Upper lobe of right lung (tissue), 1 donor: ENCODE results near the gene TAS1R2. TPM values are rescaled to one million over a fixed set of nuclear protein-coding genes. Genes with fewer than 3 reads are reported as not detected.

ENCODE experiments used
- ATAC-seq: fragments of 200-7000 bp; cut with Tn5 transposase; one replicate; pipeline ENCODE4 v1.9.1; 2020; ENCODE audit warnings: mild to moderate bottlenecking, moderate library complexity
- DNase-seq: peaks from one replicate; pipeline ENCODE4 v3.0.0-alpha.2; 2020
- H3K27ac ChIP-seq: fragments of 200-600 bp; one replicate; pipeline ENCODE4 v1.8.0; 2022
- H3K27me3 ChIP-seq: fragments of 200-600 bp; one replicate; pipeline ENCODE4 v1.8.0; 2022; ENCODE audit warnings: mild to moderate bottlenecking
- H3K36me3 ChIP-seq: fragments of 200-600 bp; one replicate; pipeline ENCODE4 v1.8.0; 2022
- H3K4me1 ChIP-seq: fragments of 200-600 bp; one replicate; pipeline ENCODE4 v1.8.0; 2022
- H3K4me3 ChIP-seq: fragments of 200-600 bp; one replicate; pipeline ENCODE4 v1.8.0; 2022; ENCODE audit warnings: mild to moderate bottlenecking
- H3K9me3 ChIP-seq: fragments of 200-600 bp; one replicate; pipeline ENCODE4 v1.8.0; 2022
- intact Hi-C: fragments of 100-400 bp; cut with DNase I; formaldehyde crosslinking; loops from one replicate; pipeline ENCODE4 v1.11.0; 2022
- total RNA-seq: library from RNA; stranded (reverse); fragmentation: NEBNext Ultra II Directional; extraction: Animal tissue kit (Norgen Biotek cat#: 25700); gene quantifications from one replicate; pipeline ENCODE4 v1.2.1, GENCODE V29; 2021
- TF ChIP-seq, protein P1 (sequence below): fragments of 200-600 bp; IDR thresholded peaks from one replicate; pipeline ENCODE4 v1.8.0; 2022; ENCODE audit warnings: antibody characterized with exemption
- donor health status: DM: no; HTN: yes; CAD: no; lungs with severe emphysema.

The TAS1R2 gene
- total RNA-seq, 1 donor from 2014 or later: not detected

- Histone ChIP-seq H3K27me3 (peaks cover 12% of the 10 kb centered on the region), H3K27ac (no peak overlapping the region), H3K4me3 (no peak overlapping the region), H3K36me3 (no peaks in the 10 kb centered on the region), H3K4me1 (no peaks in the 10 kb centered on the region), H3K9me3 (no peaks in the 10 kb centered on the region)
- ATAC-seq (no peak), DNase-seq (no peak)
- TF ChIP-seq, protein P1, sequence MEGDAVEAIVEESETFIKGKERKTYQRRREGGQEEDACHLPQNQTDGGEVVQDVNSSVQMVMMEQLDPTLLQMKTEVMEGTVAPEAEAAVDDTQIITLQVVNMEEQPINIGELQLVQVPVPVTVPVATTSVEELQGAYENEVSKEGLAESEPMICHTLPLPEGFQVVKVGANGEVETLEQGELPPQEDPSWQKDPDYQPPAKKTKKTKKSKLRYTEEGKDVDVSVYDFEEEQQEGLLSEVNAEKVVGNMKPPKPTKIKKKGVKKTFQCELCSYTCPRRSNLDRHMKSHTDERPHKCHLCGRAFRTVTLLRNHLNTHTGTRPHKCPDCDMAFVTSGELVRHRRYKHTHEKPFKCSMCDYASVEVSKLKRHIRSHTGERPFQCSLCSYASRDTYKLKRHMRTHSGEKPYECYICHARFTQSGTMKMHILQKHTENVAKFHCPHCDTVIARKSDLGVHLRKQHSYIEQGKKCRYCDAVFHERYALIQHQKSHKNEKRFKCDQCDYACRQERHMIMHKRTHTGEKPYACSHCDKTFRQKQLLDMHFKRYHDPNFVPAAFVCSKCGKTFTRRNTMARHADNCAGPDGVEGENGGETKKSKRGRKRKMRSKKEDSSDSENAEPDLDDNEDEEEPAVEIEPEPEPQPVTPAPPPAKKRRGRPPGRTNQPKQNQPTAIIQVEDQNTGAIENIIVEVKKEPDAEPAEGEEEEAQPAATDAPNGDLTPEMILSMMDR: no peak
- intact Hi-C loops: loop anchor here (10.0 kb wide), 1 partner anchor 201 kb away; no protein-coding TSS in a partner anchor
Observed at GRCh38 chr1:18805925-18806849, 53.3 kb downstream of the TAS1R2 start.

DNA sequence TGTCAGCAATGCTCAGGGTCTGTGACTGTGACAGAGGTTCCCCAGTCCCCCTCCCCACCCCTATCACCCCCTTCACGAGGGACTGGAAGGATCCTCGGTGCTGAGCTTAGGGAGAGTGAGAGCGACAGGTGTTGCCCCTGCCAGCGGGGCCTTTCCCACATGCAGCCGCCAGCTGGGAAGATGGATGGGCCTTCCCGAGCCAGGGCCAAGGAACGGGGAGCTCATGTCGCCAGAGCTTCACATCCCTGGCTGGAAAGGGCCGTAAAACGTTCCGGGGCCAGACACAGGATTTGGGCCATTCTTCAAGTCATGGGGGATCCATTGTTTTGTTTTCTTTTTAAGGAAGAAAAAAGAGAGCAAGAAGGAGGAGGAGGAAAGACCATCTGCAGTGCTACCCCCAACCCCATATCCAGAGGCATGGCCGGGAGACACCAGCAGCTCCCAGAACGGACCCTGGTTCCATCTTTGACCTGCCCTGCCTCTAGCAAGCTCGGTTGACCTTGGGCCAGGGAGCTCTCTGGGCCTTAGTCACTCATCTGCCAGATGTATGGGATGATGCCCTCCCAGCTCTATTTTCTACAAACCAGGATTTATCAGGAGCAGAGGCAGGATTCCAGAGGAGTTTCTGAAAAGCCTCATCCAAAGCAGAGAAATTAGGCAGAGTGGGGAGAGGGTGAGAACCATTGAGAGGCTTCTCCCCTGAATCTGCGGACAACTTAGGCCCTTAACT, 54.1 kb downstream of the TAS1R2 start:
- H3K4me1 ChIP-seq: no peaks in the 10 kb centered on the region
- H3K36me3 ChIP-seq: no peaks in the 10 kb centered on the region
- TF ChIP-seq, protein P1: no peak
- DNase-seq: no peak
- no peak for ATAC-seq
- H3K27ac ChIP-seq: no peak overlapping the region
- no peak overlapping the region for H3K4me3 ChIP-seq
- H3K9me3 ChIP-seq: no peaks in the 10 kb centered on the region
- intact Hi-C loops: loop anchor here (10.0 kb wide), 1 partner anchor 201 kb away; no protein-coding TSS in a partner anchor
- H3K27me3 ChIP-seq: peaks cover 12% of the 10 kb centered on the region

GRCh38 chr1:18803851-18804250, 55.6 kb downstream of the TAS1R2 start:
- TF ChIP-seq, protein P1: no peak
- Histone ChIP-seq H3K4me1 (no peaks in the 10 kb centered on the region), H3K27ac (no peak overlapping the region), H3K27me3 (peaks cover 12% of the 10 kb centered on the region), H3K4me3 (no peak overlapping the region), H3K36me3 (no peaks in the 10 kb centered on the region), H3K9me3 (no peaks in the 10 kb centered on the region)
- ATAC-seq: no peak
- DNase-seq: no peak
- intact Hi-C loops: loop anchor here (10.0 kb wide), 1 partner anchor 199 kb away; no protein-coding TSS in a partner anchor

- Histone ChIP-seq H3K9me3 (no peaks in the 10 kb centered on the region), H3K4me1 (no peaks in the 10 kb centered on the region), H3K4me3 (no peak overlapping the region), H3K27me3 (peaks cover 12% of the 10 kb centered on the region), H3K27ac (no peak overlapping the region), H3K36me3 (no peaks in the 10 kb centered on the region)
- ATAC-seq: no peak
- intact Hi-C loops: loop anchor here (10.0 kb wide), 1 partner anchor 198 kb away; no protein-coding TSS in a partner anchor
- TF ChIP-seq, protein P1: no peak
- no peak for DNase-seq
Observed at GRCh38 chr1:18803151-18803791, 56.2 kb downstream of the TAS1R2 start.

DNA sequence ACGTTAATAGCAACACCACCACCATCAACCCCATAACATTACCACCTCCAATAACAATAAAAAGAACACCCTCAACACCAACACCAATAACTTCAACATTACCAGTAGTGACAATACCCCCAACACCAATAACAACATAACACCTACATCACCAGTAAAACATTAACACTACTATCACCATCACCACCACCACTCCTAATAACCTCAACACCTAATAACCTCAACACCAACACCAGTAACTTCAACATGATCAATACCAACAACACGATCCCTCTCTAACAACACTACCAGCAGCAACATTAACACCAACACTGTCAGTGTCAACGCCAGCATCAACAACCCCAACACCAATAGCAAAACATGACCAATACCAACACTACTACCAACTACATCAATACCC, 57.2 kb downstream of the TAS1R2 start:
- intact Hi-C loops: loop anchor here (10.0 kb wide), 1 partner anchor 197 kb away; no protein-coding TSS in a partner anchor
- no peaks in the 10 kb centered on the region for H3K4me1 ChIP-seq
- H3K4me3 ChIP-seq: no peak overlapping the region
- H3K27me3 ChIP-seq: peaks cover 10% of the 10 kb centered on the region
- ATAC-seq (no peak), DNase-seq (no peak)
- TF ChIP-seq, protein P1: no peak
- H3K36me3 ChIP-seq: no peaks in the 10 kb centered on the region
- H3K9me3 ChIP-seq: no peaks in the 10 kb centered on the region
- no peak overlapping the region for H3K27ac ChIP-seq
